H1 (cell line): ENCODE results near the gene SLC47A2. TPM values are rescaled to one million over a fixed set of nuclear protein-coding genes. Genes with fewer than 3 reads are reported as not detected.
A peak's percentile ranks its signal among the peaks of the same experiment; 100 is the strongest.

Source experiments
- CTCF ChIA-PET: fragments of 300-600 bp; sonication (Branson Sonifier 250); formaldehyde crosslinking; loops from one replicate; lab custom pipeline; 2021; ENCODE audit not compliant: partially characterized antibody; lab: Charles Lee
- POLR2A ChIA-PET: fragments of 300-600 bp; sonication (Branson Sonifier 250); formaldehyde crosslinking; loops from one replicate; lab custom pipeline; 2021; ENCODE audit warnings: inconsistent platforms; ENCODE audit not compliant: partially characterized antibody; lab: Charles Lee
- DNase-seq, 2 experiments: peaks; one replicate each; pipeline versions ENCODE4 v3.0.0 to v3.0.0-alpha.2; 2010 to 2022; ENCODE audit warnings: low spot score in 2 of 2, low read depth in 1 of 2, mixed read lengths in 1 of 2
- FAIRE-seq: peaks from 2 replicates; lab custom pipeline; 2011; peaks lifted over from hg19 to GRCh38; lab: Jason Lieb, UNC
- H2AFZ ChIP-seq: 2 replicates; pipeline ENCODE4 v1.8.1; 2012; ENCODE audit warnings: low read length, inconsistent platforms
- H2AK5ac ChIP-seq: 2 replicates; pipeline ENCODE4 v1.6.1; 2013; ENCODE audit warnings: low read depth, low read length
- H2BK120ac ChIP-seq: replicated peaks from 2 replicates; pipeline ENCODE3; 2013; ENCODE audit warnings: low read depth, low read length, inconsistent platforms
- H2BK12ac ChIP-seq: 2 replicates; pipeline ENCODE4 v1.6.1; 2013; ENCODE audit warnings: low read depth, low read length
- H2BK15ac ChIP-seq: 2 replicates; pipeline ENCODE4 v1.6.1; 2013; ENCODE audit warnings: low read length
- H2BK20ac ChIP-seq: 2 replicates; pipeline ENCODE4 v1.6.1; 2013; ENCODE audit warnings: low read length
- H2BK5ac ChIP-seq: 2 replicates; pipeline ENCODE4 v1.6.1; 2013; ENCODE audit warnings: low read depth, low read length
- H3K14ac ChIP-seq: 2 replicates; pipeline ENCODE4 v1.6.1; 2013; ENCODE audit warnings: inconsistent platforms; ENCODE audit not compliant: insufficient read length
- H3K18ac ChIP-seq: 2 replicates; pipeline ENCODE4 v1.6.1; 2013; ENCODE audit warnings: low read length; ENCODE audit errors: extremely low read depth
- H3K23ac ChIP-seq: 2 replicates; pipeline ENCODE4 v1.6.1; 2013; ENCODE audit warnings: inconsistent platforms; ENCODE audit not compliant: insufficient read length
- H3K23me2 ChIP-seq: 2 replicates; pipeline ENCODE4 v1.6.1; 2013; ENCODE audit warnings: low read depth, low read length
- H3K27ac ChIP-seq: 2 replicates; pipeline ENCODE4 v1.6.1; 2011; ENCODE audit warnings: low read depth, low read length, inconsistent platforms
- H3K27me3 ChIP-seq, 4 experiments: replicated peaks in 1 of 4; 1 replicate in 1 of 4; 2 replicates in 3 of 4; pipeline versions ENCODE4 v1.6.1 to v1.8.1; 2011 to 2013; ENCODE audit warnings: low read length in 3 of 4, mild to moderate bottlenecking in 3 of 4, inconsistent platforms in 2 of 4, mixed read lengths in 2 of 4, moderate library complexity in 1 of 4; ENCODE audit not compliant: control insufficient read depth in 3 of 4, insufficient read depth in 3 of 4; ENCODE audit errors: extremely low read depth in 1 of 4
- H3K36me3 ChIP-seq, 4 experiments: 2 replicates each; pipeline versions ENCODE4 v1.6.1 to v1.8.1; 2011 to 2013; ENCODE audit warnings: mild to moderate bottlenecking in 4 of 4, low read length in 3 of 4, moderate library complexity in 2 of 4, control low read depth in 1 of 4, inconsistent platforms in 1 of 4; ENCODE audit not compliant: insufficient read depth in 4 of 4, control insufficient read depth in 2 of 4
- H3K4ac ChIP-seq: replicated peaks from 2 replicates; pipeline ENCODE3; 2013; ENCODE audit warnings: low read length, low read depth, mixed read lengths, inconsistent platforms; ENCODE audit not compliant: insufficient read length
- H3K4me1 ChIP-seq, 4 experiments: replicated peaks in 1 of 4; 1 replicate in 1 of 4; 2 replicates in 3 of 4; pipeline versions ENCODE4 v1.6.1 to v1.8.1; 2011 to 2013; ENCODE audit warnings: low read length in 3 of 4, inconsistent platforms in 2 of 4, mixed read lengths in 1 of 4; ENCODE audit not compliant: insufficient read depth in 4 of 4, control insufficient read depth in 3 of 4
- H3K4me2 ChIP-seq, 2 experiments: 2 replicates each; pipeline versions ENCODE4 v1.6.1 to v1.8.1; 2011 to 2013; ENCODE audit warnings: low read depth in 2 of 2, low read length in 2 of 2, control low read depth in 1 of 2, inconsistent platforms in 1 of 2, mild to moderate bottlenecking in 1 of 2; ENCODE audit not compliant: insufficient read depth in 1 of 2
- H3K4me3 ChIP-seq, 4 experiments: fragments of 200-600, 300-600 bp in 1 of 4; sonication (generic), shearing (Covaris generic), sonication (Bioruptor Twin) in 1 of 4; 2 replicates each; pipeline versions ENCODE4 v1.5.1 to v1.8.1; 2011 to 2016; ENCODE audit warnings: low read length in 4 of 4, low read depth in 3 of 4, control low read depth in 2 of 4, inconsistent platforms in 2 of 4, mild to moderate bottlenecking in 2 of 4, mixed read lengths in 1 of 4, moderate library complexity in 1 of 4; ENCODE audit not compliant: insufficient read depth in 2 of 4; ENCODE audit errors: extremely low read depth in 1 of 4
- H3K56ac ChIP-seq: replicated peaks from 2 replicates; pipeline ENCODE3; 2013; ENCODE audit warnings: low read depth, mild to moderate bottlenecking, mixed read lengths, low read length, inconsistent platforms; ENCODE audit not compliant: insufficient read length
- H3K79me1 ChIP-seq: 2 replicates; pipeline ENCODE4 v1.6.1; 2013; ENCODE audit warnings: low read depth, low read length, control low read depth
- H3K79me2 ChIP-seq, 2 experiments: 2 replicates each; pipeline versions ENCODE4 v1.6.1 to v1.8.1; 2012 to 2013; ENCODE audit warnings: low read length in 2 of 2, mild to moderate bottlenecking in 2 of 2, inconsistent platforms in 1 of 2; ENCODE audit not compliant: insufficient read depth in 2 of 2, control insufficient read depth in 1 of 2
- H3K9ac ChIP-seq, 4 experiments: replicated peaks in 1 of 4; 1 replicate in 1 of 4; 2 replicates in 3 of 4; pipeline versions ENCODE4 v1.6.1 to v1.8.1; 2011 to 2013; ENCODE audit warnings: low read depth in 3 of 4, low read length in 3 of 4, control low read depth in 2 of 4, mild to moderate bottlenecking in 2 of 4, moderate library complexity in 2 of 4, inconsistent platforms in 1 of 4; ENCODE audit errors: extremely low read depth in 1 of 4
- H3K9me3 ChIP-seq, 2 experiments: 2 replicates each; pipeline versions ENCODE4 v1.6.1 to v1.8.1; 2012 to 2013; ENCODE audit warnings: mild to moderate bottlenecking in 2 of 2, moderate library complexity in 2 of 2, control low read depth in 1 of 2, inconsistent platforms in 1 of 2, low read depth in 1 of 2, low read length in 1 of 2, mixed read lengths in 1 of 2; ENCODE audit not compliant: insufficient read depth in 2 of 2
- H4K20me1 ChIP-seq, 2 experiments: replicated peaks in 1 of 2; 2 replicates each; pipeline versions ENCODE3 to v1.8.1; 2011 to 2013; ENCODE audit warnings: inconsistent platforms in 2 of 2, low read length in 2 of 2, mild to moderate bottlenecking in 1 of 2; ENCODE audit not compliant: insufficient read depth in 2 of 2, control insufficient read depth in 1 of 2
- H4K5ac ChIP-seq: 2 replicates; pipeline ENCODE4 v1.6.1; 2013; ENCODE audit warnings: low read length, low read depth, mixed read lengths, inconsistent platforms; ENCODE audit not compliant: insufficient read length
- H4K8ac ChIP-seq: 2 replicates; pipeline ENCODE4 v1.8.0; 2013; ENCODE audit warnings: mild to moderate bottlenecking, moderate library complexity, low read length, inconsistent platforms; ENCODE audit not compliant: insufficient read depth; ENCODE audit errors: extremely low read depth
- H4K91ac ChIP-seq: replicated peaks from 2 replicates; pipeline ENCODE3; 2013; ENCODE audit warnings: low read length, mixed read lengths, inconsistent platforms; ENCODE audit not compliant: insufficient read length
- CTBP2 ChIP-seq: IDR thresholded peaks from 2 replicates; pipeline ENCODE4 v1.7.0; 2011; ENCODE audit warnings: borderline replicate concordance, mild to moderate bottlenecking, moderate library complexity, mixed read lengths, low read length; ENCODE audit not compliant: insufficient read depth, insufficient read length
- GABPA ChIP-seq: IDR thresholded peaks from 2 replicates; pipeline ENCODE4 v1.6.1; 2011; ENCODE audit warnings: mild to moderate bottlenecking, low read length, moderate library complexity, borderline replicate concordance; ENCODE audit not compliant: insufficient read depth
- NRF1 ChIP-seq: IDR thresholded peaks from 2 replicates; pipeline ENCODE4 v1.6.1; 2011; ENCODE audit warnings: mild to moderate bottlenecking, low read depth, low read length, improper control_type of control experiment
- RFX5 ChIP-seq: IDR thresholded peaks from 2 replicates; pipeline ENCODE4 v1.6.1; 2011; ENCODE audit warnings: low read depth, low read length, improper control_type of control experiment, borderline replicate concordance
- SP2 ChIP-seq: IDR thresholded peaks from 2 replicates; pipeline ENCODE4 v1.6.1; 2012; ENCODE audit warnings: mild to moderate bottlenecking, low read length, inconsistent platforms
- YY1 ChIP-seq: IDR thresholded peaks from 2 replicates; pipeline ENCODE4 v1.6.1; 2011; ENCODE audit warnings: low read depth, mild to moderate bottlenecking, low read length
- WGBS, 2 experiments: shearing (Covaris generic) in 1 of 2; methylation state at CpG; one replicate each; pipeline versions ENCODE4 v1.1.6 to v1.1.7; 2013 to 2015; ENCODE audit warnings: low lambda C conversion rate in 2 of 2, mixed read lengths in 2 of 2, inconsistent platforms in 1 of 2, low coverage in 1 of 2, missing lambda C conversion rate in 1 of 2; ENCODE audit not compliant: insufficient replicate concordance in 2 of 2, insufficient coverage in 1 of 2, insufficient read length in 1 of 2; ENCODE audit errors: extremely low coverage in 1 of 2, missing lambda C conversion rate in 1 of 2; 5-methylcytosine and 5-hydroxymethylcytosine counted together
- polyA plus RNA-seq, 7 experiments: library from polyadenylated mRNA; depleted of rRNA in 3 of 7; stranded (reverse) in 5 of 7; unstranded in 2 of 7; fragments of >200 nt in 5 of 7; fragments of 200-250 nt in 2 of 7; gene quantifications; 1 replicate in 5 of 7; 2 replicates in 1 of 7; 4 replicates in 1 of 7; pipeline versions ENCODE4 v1.2.1 to v1.2.3, GENCODE V29; 2011 to 2013; ENCODE audit warnings: missing spikeins in 2 of 7, mixed read lengths in 2 of 7
- total RNA-seq: library from RNA; stranded (reverse); fragmentation: NEBNext Ultra II Directional; extraction: Animal tissue kit (Norgen Biotek cat#: 25700); gene quantifications from 2 replicates; pipeline ENCODE4 v1.2.1, GENCODE V29; 2021
- TF ChIP-seq, protein P1 (sequence below): IDR thresholded peaks from 2 replicates; pipeline ENCODE4 v1.6.1; 2012; ENCODE audit warnings: inconsistent platforms

SLC47A2 gene
- total and polyA plus RNA-seq, 2 of the 8 experiments (the other 6 are each of a cell fraction or from before 2014, with no cell fraction given), result not detected

GRCh38 chr17:19743101-19744100 is 27.0 kb upstream of the SLC47A2 start:
- no peak overlapping the region; the same call in 1 of the 2 replicates for H3K18ac ChIP-seq
- no peaks in the 10 kb centered on the region for H3K79me1 ChIP-seq
- CTCF ChIA-PET, result interaction anchor here (0.7 to 5.4 kb wide), 18 partner anchors 9 to 365 kb away, joined by 3 to 44 read pairs (median 4); partner anchors contain the start of gene MAPK7
- no peak overlapping the region for H2BK20ac ChIP-seq
- no peak overlapping the region for H2BK15ac ChIP-seq
- no peak overlapping the region for H3K56ac ChIP-seq
- no peak overlapping the region for H2BK120ac ChIP-seq
- H3K23ac ChIP-seq, result no peak overlapping the region
- no peak for DNase-seq
- no peak overlapping the region; a peak in 1 of 4 replicates for H3K4me2 ChIP-seq
- H3K9me3 ChIP-seq, result no peaks in the 10 kb centered on the region
- H2AK5ac ChIP-seq, result no peak overlapping the region; the same call in 1 of the 2 replicates
- TF ChIP-seq NRF1 (no peak), CTBP2 (no peak), GABPA (no peak), SP2 (no peak), RFX5 (no peak), YY1 (no peak)
- TF ChIP-seq, protein P1, sequence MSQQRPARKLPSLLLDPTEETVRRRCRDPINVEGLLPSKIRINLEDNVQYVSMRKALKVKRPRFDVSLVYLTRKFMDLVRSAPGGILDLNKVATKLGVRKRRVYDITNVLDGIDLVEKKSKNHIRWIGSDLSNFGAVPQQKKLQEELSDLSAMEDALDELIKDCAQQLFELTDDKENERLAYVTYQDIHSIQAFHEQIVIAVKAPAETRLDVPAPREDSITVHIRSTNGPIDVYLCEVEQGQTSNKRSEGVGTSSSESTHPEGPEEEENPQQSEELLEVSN, result no peak
- peaks cover 0 to 6% (median 1%) of the 10 kb centered on the region in 4 experiments; a peak in 4 of 7 replicates for H3K27me3 ChIP-seq
- H4K5ac ChIP-seq, result no peak overlapping the region
- no peak overlapping the region for H2BK5ac ChIP-seq
- H3K9ac ChIP-seq, result no peak overlapping the region
- FAIRE-seq, result no peak
- peaks cover 4% of the 10 kb centered on the region; the same call in 1 of the 2 replicates for H3K23me2 ChIP-seq
- H3K4me1 ChIP-seq, result peaks cover 0 to 9% (median 5%) of the 10 kb centered on the region in 4 experiments; a peak in 5 of 7 replicates
- 95% methylated on average over 28 of the region's 34 CpGs; no CpG with 5 or more reads in 1 of the 2 experiments for WGBS, 2 experiments
- no peak overlapping the region for H2BK12ac ChIP-seq
- no peak overlapping the region for H3K14ac ChIP-seq
- no peaks in the 10 kb centered on the region for H3K36me3 ChIP-seq
- no peak overlapping the region for H3K27ac ChIP-seq
- H3K79me2 ChIP-seq, result no peaks in the 10 kb centered on the region
- no peak overlapping the region for H3K4ac ChIP-seq
- POLR2A ChIA-PET, result interaction anchor here (0.6 kb wide), 1 partner anchor 253 kb away, joined by 3 read pairs; no protein-coding TSS in a partner anchor
- H4K91ac ChIP-seq, result no peak overlapping the region
- no peak overlapping the region for H2AFZ ChIP-seq
- no peaks in the 10 kb centered on the region for H4K20me1 ChIP-seq
- peak overlapping the region; percentile 40; the same call in 1 of the 2 replicates for H4K8ac ChIP-seq
- H3K4me3 ChIP-seq, result no peak overlapping the region
